GM21367 (cell line): ENCODE results near the gene GFOD1.
"Not testable (repeated sequence)": the region's sequence is repeated elsewhere in the genome, so short reads cannot be mapped to it uniquely, and the experiment has no call there.

ENCODE experiments used
- ATAC-seq: cut with Tn5 transposase; IDR thresholded peaks from one replicate; pipeline ENCODE4 v1.9.1; 2021; ENCODE audit not compliant: unreplicated experiment

The GFOD1 gene

GRCh38 chr6:13331516-13332348 lies 155.7 kb downstream of the GFOD1 start:
- no peak for ATAC-seq

- ATAC-seq, result no peak
Observed at GRCh38 chr6:13328875-13329183, 158.6 kb downstream of the GFOD1 start.

DNA sequence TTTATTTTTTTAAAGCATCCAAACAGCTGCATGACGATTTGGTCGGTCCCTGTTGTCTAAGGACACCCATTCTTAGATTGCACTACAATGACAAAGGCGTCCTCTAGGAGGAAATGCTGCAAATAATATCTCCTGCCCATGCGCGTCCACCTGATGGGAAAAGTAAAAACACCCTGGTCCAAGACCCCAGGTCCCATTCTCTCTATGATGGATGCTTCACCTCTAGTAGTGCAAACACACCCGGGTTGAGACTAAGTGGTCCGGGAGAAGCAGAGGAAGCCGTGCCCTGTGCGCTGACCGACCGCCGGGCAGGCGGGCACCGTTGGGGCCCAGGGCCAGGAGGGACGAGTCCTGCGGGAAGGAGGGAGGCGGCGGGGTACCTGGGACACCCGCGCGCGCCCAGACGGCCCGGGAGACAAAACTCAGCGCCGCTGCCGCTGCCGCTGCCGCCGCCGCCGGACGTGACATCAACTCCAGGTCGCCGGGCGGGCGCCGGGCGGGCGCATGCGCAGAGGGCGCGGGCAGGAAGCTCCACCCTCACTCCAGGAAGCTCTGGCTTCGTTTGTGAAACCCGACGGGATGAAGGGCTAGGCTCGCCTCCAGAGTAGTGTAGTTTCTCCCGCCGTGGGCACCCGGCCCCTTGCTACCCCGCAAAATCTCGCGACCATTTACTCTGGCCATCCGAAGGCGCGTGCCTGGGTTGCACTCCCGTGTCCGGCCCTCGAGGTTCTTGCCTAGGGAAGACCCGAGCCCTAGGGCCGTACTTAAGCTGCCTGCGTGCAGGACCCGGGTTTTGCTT lies 159.1 kb downstream of the GFOD1 start, which contains the start of gene TBC1D7:
Gene TBC1D7 (minus strand): TSS at position 462 of the 799 bp plus-strand sequence. CDS start 1,639 bp downstream, outside the sequence.
- ATAC-seq, result peak; percentile 68

DNA sequence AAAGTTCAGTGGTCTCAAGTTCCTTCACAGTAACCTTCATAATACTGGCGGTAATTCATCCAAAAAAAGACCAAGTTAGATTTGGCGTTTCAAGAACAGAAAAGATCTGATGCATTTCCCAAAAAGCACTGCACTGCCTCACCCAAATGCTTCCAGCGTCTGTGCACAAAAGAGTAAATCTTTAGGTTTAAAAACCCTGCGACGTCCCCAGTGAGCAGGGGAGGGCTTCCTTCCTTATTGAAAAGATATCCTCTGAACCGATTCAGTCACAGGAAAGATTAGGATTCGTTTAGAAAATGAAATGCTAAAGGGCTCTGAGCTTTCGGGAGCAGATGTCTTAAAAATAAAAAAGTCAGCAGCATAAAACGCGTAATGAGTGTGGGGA lies 159.7 kb downstream of the GFOD1 start:
- ATAC-seq, result no peak

DNA sequence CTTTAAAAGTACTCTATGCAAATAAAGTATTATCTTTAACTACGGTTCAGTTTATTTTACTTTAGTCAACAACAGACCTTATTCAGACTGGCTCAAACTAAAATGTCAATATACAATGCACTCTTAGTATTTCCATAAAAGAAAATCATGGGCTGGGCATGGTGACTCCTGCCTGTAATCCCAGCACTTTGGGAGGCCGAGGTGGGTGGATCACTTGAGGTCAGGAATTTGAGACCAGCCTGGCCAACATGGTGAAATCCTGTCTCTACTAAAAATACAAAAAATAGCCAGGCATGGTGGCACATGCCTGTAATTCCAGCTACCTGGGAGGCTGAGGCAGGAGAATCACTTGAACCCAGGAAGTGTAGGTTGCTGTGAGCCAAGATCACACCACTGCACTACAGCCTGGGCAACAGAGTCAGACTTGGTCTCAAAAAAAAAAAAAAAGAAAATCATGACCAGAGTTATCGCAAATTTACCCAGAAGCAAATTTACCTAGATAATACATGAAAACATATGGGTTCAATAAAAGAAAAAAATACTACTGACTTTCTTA lies 161.3 kb downstream of the GFOD1 start:
- not testable (repeated sequence) for ATAC-seq

DNA sequence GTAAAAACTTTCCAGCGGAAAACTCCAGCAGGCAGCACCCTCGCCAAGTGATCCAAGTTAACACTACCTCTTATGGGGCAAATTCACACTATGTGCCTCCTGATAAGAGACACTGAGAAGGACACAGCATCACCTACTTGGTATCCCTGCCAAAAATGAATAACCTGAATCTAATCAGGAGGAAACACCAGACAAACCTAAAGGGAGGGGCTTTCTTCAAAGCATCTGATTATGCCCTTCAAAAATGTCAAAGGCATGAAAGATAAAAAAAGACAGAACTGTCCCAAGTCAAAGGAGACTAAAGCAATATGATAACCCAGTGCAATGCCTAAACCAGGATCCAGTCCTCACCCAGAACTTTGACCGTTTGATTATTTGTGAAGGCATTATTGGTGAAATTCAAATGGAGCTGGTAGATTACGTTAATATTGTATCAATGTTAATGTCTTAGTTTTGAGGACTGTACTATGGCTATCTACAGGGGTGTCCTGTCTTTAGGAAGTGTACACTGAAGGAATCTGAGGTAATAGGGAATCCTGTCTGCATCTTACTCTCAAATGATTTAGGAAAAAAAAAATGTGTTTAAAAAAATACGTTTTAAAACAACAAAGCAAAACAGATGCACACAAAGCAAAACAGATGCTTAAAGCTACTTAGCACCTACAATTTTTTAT lies 167.4 kb downstream of the GFOD1 start:
- ATAC-seq, result no peak

DNA sequence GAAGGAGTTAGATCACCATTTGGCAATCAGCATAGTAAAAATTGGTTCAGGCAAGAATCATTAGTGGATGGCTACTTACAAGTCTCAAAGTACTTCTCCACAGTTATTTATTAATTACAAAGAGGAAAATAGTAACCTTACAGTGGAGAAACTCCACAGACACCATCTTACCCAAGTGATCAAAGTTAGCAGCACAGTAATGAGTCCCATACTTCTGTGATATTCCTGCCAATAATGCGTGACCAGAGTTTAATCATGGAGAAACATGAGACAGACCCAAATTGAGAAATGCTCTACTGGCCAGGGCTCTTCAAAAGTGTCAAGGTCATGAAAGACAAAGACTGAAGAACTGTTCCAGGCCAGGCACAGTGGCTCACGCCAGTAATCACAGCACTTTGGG lies 168.6 kb downstream of the GFOD1 start:
- ATAC-seq, result no peak

GRCh38 chr6:13315896-13316295 lies 171.5 kb downstream of the GFOD1 start:
- no peak for ATAC-seq

DNA sequence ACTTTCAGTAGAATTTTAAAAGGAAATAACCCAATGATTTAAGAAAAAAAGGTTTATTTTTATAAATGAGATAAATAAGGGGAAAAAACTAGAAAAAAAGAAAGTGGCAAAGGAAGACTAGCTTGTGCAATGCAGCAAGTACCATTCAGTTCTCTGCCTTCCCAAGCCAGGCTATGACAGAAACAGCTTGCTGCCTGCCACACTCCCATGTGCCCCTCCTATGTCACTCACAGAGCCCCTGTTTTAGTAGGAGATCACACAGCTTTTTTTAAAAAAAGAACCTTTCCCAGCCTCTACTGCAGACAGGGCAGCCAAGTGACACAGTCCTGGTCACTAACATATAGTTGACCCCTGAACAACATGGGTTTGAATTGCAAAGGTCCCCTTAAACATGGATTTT lies 172.6 kb downstream of the GFOD1 start:
- ATAC-seq, result no peak

DNA sequence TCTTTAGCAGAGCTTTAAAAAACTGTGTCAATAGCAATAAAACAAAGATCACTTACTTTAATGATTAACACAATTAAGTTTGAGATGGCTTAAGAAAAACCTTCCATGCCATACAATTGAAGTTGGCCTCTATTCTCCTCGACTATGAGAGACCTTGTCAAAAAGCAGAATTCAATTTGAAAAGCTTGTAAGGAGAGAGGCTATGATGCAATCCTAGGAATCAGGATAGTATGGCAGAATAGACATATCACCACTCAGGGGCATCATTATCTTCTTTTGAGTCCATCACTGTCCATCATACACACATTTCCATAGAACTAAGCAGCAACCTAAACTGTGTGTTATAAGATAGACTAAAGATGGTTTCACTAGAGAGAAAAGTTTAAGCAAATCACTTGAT lies 176.2 kb downstream of the GFOD1 start:
- no peak for ATAC-seq

DNA sequence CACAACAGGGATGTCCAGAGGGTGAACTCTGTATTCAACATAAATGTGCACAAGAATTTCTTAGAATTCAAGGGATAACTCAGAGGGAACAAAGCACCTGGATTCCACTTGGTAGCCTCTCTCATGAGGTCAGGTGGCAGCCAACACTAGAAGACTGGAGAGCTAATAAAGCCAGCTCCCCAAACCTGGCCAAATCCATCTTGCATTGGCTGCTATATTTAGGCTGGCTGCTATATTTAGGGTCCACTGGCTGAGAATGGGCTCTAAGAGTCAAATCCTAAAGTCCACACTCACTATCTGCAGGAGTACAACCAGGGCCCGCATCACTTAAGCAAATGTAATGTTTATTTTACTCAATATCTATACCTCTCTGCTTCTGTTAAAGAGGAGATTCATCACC lies 179.1 kb downstream of the GFOD1 start:
- no peak for ATAC-seq
